ENCODE data around the gene ATP6V1C2. TPM values are rescaled to one million over a fixed set of nuclear protein-coding genes. Genes with fewer than 3 reads are reported as not detected.
A peak's percentile ranks its signal among the peaks of the same experiment; 100 is the strongest.

The ATP6V1C2 gene
- 0.57 TPM for total RNA-seq
- polyA plus RNA-seq, result 10.6 TPM
- long read RNA-seq, donor 1, partial matches to known transcripts, result 0 of 13 reads
- long read RNA-seq, donor 1, other reads (novel, unspliced or antisense), result 13 of 13 reads
- long read RNA-seq, donor 2, partial matches to known transcripts, result 76 of 209 reads
- long read RNA-seq, donor 2, other reads (novel, unspliced or antisense), result 133 of 209 reads
- long read RNA-seq, donor 3, result 0 reads
- long read RNA-seq, donor 4, partial matches to known transcripts, result 49 of 121 reads
- long read RNA-seq, donor 4, other reads (novel, unspliced or antisense), result 72 of 121 reads
- long read RNA-seq, donor 5, result 0 reads
- long read RNA-seq, donor 6, partial matches to known transcripts, result 98 of 155 reads
- long read RNA-seq, donor 6, other reads (novel, unspliced or antisense), result 57 of 155 reads
- long read RNA-seq, donor 7, partial matches to known transcripts, result 55 of 181 reads
- long read RNA-seq, donor 7, other reads (novel, unspliced or antisense), result 126 of 181 reads
- long read RNA-seq, donor 8, result 0 reads
- long read RNA-seq, donor 9, result 0 reads
- long read RNA-seq, donor 10, result 0 reads

GRCh38 chr2:10721396-10722251 is at the start of gene ATP6V1C2:
Gene ATP6V1C2, plus strand, starts transcription at chr2:10721630. Its CDS starts 1,220 bp downstream, at chr2:10722850.
- no peak for DNase-seq (ENCODE audit: low read depth in 6 of 9, low spot score in 9 of 9)
- Histone ChIP-seq H3K9me3 (ENCODE audit: control insufficient read depth in 2 of 2, insufficient read depth in 1 of 2, low read length in 1 of 2) (peaks cover 2 to 4% of the 10 kb centered on the region in 2 donors), H3K36me3 (ENCODE audit: control insufficient read depth in 2 of 2, insufficient read depth in 2 of 2, low read length in 1 of 2) (no peaks in the 10 kb centered on the region), H3K27me3 (ENCODE audit: control insufficient read depth in 2 of 2, insufficient read depth in 1 of 2, low read length in 1 of 2) (peaks cover 33 to 87% of the 10 kb centered on the region in 2 donors), H3K27ac (ENCODE audit: low read depth in 1 of 2, low read length in 1 of 2) (no peak within 1 kb of the TSS), H3K4me3 (ENCODE audit: low read length in 2 of 2) (peak within 1 kb of the TSS in 1 of 2 donors; percentile 27), H3K4me1 (ENCODE audit: control insufficient read depth in 2 of 2, insufficient read depth in 2 of 2, low read length in 2 of 2) (peaks cover 0 to 2% of the 10 kb centered on the region in 2 donors)
- 3% methylated on average over 99 of the region's 99 CpGs for WGBS

GRCh38 chr2:10675131-10675530 is 46.3 kb upstream of the ATP6V1C2 start:
- Histone ChIP-seq H3K9me3 (ENCODE audit: control insufficient read depth in 2 of 2, insufficient read depth in 1 of 2, low read length in 1 of 2) (no peaks in the 10 kb centered on the region), H3K4me3 (ENCODE audit: low read length in 2 of 2) (no peak overlapping the region), H3K27me3 (ENCODE audit: control insufficient read depth in 2 of 2, insufficient read depth in 1 of 2, low read length in 1 of 2) (no peaks in the 10 kb centered on the region), H3K27ac (ENCODE audit: low read depth in 1 of 2, low read length in 1 of 2) (no peak overlapping the region), H3K36me3 (ENCODE audit: control insufficient read depth in 2 of 2, insufficient read depth in 2 of 2, low read length in 1 of 2) (peaks cover 5 to 14% of the 10 kb centered on the region in 2 donors), H3K4me1 (ENCODE audit: control insufficient read depth in 2 of 2, insufficient read depth in 2 of 2, low read length in 2 of 2) (peaks cover 0 to 9% of the 10 kb centered on the region in 2 donors)
- 2% methylated on average over 1 of the region's 1 CpG for WGBS
- peak in 1 of 9 donors; percentile 45 for DNase-seq (ENCODE audit: low read depth in 6 of 9, low spot score in 9 of 9)

- H3K27me3 ChIP-seq (ENCODE audit: control insufficient read depth in 2 of 2, insufficient read depth in 1 of 2, low read length in 1 of 2), result no peaks in the 10 kb centered on the region
- H3K4me1 ChIP-seq (ENCODE audit: control insufficient read depth in 2 of 2, insufficient read depth in 2 of 2, low read length in 2 of 2), result peaks cover 0 to 9% of the 10 kb centered on the region in 2 donors
- H3K9me3 ChIP-seq (ENCODE audit: control insufficient read depth in 2 of 2, insufficient read depth in 1 of 2, low read length in 1 of 2), result no peaks in the 10 kb centered on the region
- H3K4me3 ChIP-seq (ENCODE audit: low read length in 2 of 2), result no peak overlapping the region
- WGBS, result 100% methylated on average over 1 of the region's 1 CpG
- DNase-seq (ENCODE audit: low read depth in 6 of 9, low spot score in 9 of 9), result no peak
- H3K27ac ChIP-seq (ENCODE audit: low read depth in 1 of 2, low read length in 1 of 2), result no peak overlapping the region
- H3K36me3 ChIP-seq (ENCODE audit: control insufficient read depth in 2 of 2, insufficient read depth in 2 of 2, low read length in 1 of 2), result peaks cover under 1 to 15% of the 10 kb centered on the region in 2 donors
Measured at GRCh38 chr2:10678225-10678624, 43.2 kb upstream of the ATP6V1C2 start.

GRCh38 chr2:10680214-10680613 is 41.2 kb upstream of the ATP6V1C2 start:
- 96% methylated on average over 1 of the region's 1 CpG for WGBS
- Histone ChIP-seq H3K36me3 (ENCODE audit: control insufficient read depth in 2 of 2, insufficient read depth in 2 of 2, low read length in 1 of 2) (peaks cover 6 to 17% of the 10 kb centered on the region in 2 donors), H3K27ac (ENCODE audit: low read depth in 1 of 2, low read length in 1 of 2) (no peak overlapping the region), H3K4me3 (ENCODE audit: low read length in 2 of 2) (no peak overlapping the region), H3K27me3 (ENCODE audit: control insufficient read depth in 2 of 2, insufficient read depth in 1 of 2, low read length in 1 of 2) (no peaks in the 10 kb centered on the region), H3K9me3 (ENCODE audit: control insufficient read depth in 2 of 2, insufficient read depth in 1 of 2, low read length in 1 of 2) (no peaks in the 10 kb centered on the region), H3K4me1 (ENCODE audit: control insufficient read depth in 2 of 2, insufficient read depth in 2 of 2, low read length in 2 of 2) (peaks cover 0 to 3% of the 10 kb centered on the region in 2 donors)
- no peak for DNase-seq (ENCODE audit: low read depth in 6 of 9, low spot score in 9 of 9)

GRCh38 chr2:10680957-10681356 is 40.5 kb upstream of the ATP6V1C2 start:
- Histone ChIP-seq H3K4me3 (ENCODE audit: low read length in 2 of 2) (no peak overlapping the region), H3K9me3 (ENCODE audit: control insufficient read depth in 2 of 2, insufficient read depth in 1 of 2, low read length in 1 of 2) (no peaks in the 10 kb centered on the region), H3K4me1 (ENCODE audit: control insufficient read depth in 2 of 2, insufficient read depth in 2 of 2, low read length in 2 of 2) (no peaks in the 10 kb centered on the region), H3K27ac (ENCODE audit: low read depth in 1 of 2, low read length in 1 of 2) (no peak overlapping the region), H3K27me3 (ENCODE audit: control insufficient read depth in 2 of 2, insufficient read depth in 1 of 2, low read length in 1 of 2) (no peaks in the 10 kb centered on the region), H3K36me3 (ENCODE audit: control insufficient read depth in 2 of 2, insufficient read depth in 2 of 2, low read length in 1 of 2) (peaks cover 6 to 17% of the 10 kb centered on the region in 2 donors)
- 95% methylated on average over 2 of the region's 2 CpGs for WGBS
- DNase-seq (ENCODE audit: low read depth in 6 of 9, low spot score in 9 of 9), result no peak

- no peak for DNase-seq (ENCODE audit: low read depth in 6 of 9, low spot score in 9 of 9)
- no peaks in the 10 kb centered on the region for H3K9me3 ChIP-seq (ENCODE audit: control insufficient read depth in 2 of 2, insufficient read depth in 1 of 2, low read length in 1 of 2)
Measured at GRCh38 chr2:10686176-10686730, 35.2 kb upstream of the ATP6V1C2 start.

GRCh38 chr2:10688921-10689807 is 32.3 kb upstream of the ATP6V1C2 start:
- WGBS, result 8% methylated on average over 27 of the region's 27 CpGs
- Histone ChIP-seq H3K36me3 (ENCODE audit: control insufficient read depth in 2 of 2, insufficient read depth in 2 of 2, low read length in 1 of 2) (peaks cover 0 to 2% of the 10 kb centered on the region in 2 donors), H3K4me1 (ENCODE audit: control insufficient read depth in 2 of 2, insufficient read depth in 2 of 2, low read length in 2 of 2) (peaks cover 11 to 17% of the 10 kb centered on the region in 2 donors), H3K9me3 (ENCODE audit: control insufficient read depth in 2 of 2, insufficient read depth in 1 of 2, low read length in 1 of 2) (no peaks in the 10 kb centered on the region), H3K27ac (ENCODE audit: low read depth in 1 of 2, low read length in 1 of 2) (peak overlapping the region; percentile 67 to 80), H3K4me3 (ENCODE audit: low read length in 2 of 2) (peak overlapping the region; percentile 63 to 96), H3K27me3 (ENCODE audit: control insufficient read depth in 2 of 2, insufficient read depth in 1 of 2, low read length in 1 of 2) (no peaks in the 10 kb centered on the region)
- peak in 1 of 9 donors; percentile 6 for DNase-seq (ENCODE audit: low read depth in 6 of 9, low spot score in 9 of 9)

More at GRCh38 chr2:10686176-10686730, 35.2 kb upstream of the ATP6V1C2 start:
- no peak overlapping the region for H3K4me3 ChIP-seq (ENCODE audit: low read length in 2 of 2)
- H3K4me1 ChIP-seq (ENCODE audit: control insufficient read depth in 2 of 2, insufficient read depth in 2 of 2, low read length in 2 of 2), result peaks cover 11 to 17% of the 10 kb centered on the region in 2 donors
- H3K27me3 ChIP-seq (ENCODE audit: control insufficient read depth in 2 of 2, insufficient read depth in 1 of 2, low read length in 1 of 2), result no peaks in the 10 kb centered on the region
- H3K27ac ChIP-seq (ENCODE audit: low read depth in 1 of 2, low read length in 1 of 2), result no peak overlapping the region
- WGBS, result 91% methylated on average over 5 of the region's 5 CpGs
- H3K36me3 ChIP-seq (ENCODE audit: control insufficient read depth in 2 of 2, insufficient read depth in 2 of 2, low read length in 1 of 2), result peaks cover 6 to 14% of the 10 kb centered on the region in 2 donors

- Histone ChIP-seq H3K27ac (ENCODE audit: low read depth in 1 of 2, low read length in 1 of 2) (no peak overlapping the region), H3K27me3 (ENCODE audit: control insufficient read depth in 2 of 2, insufficient read depth in 1 of 2, low read length in 1 of 2) (no peaks in the 10 kb centered on the region), H3K9me3 (ENCODE audit: control insufficient read depth in 2 of 2, insufficient read depth in 1 of 2, low read length in 1 of 2) (no peaks in the 10 kb centered on the region), H3K4me3 (ENCODE audit: low read length in 2 of 2) (no peak overlapping the region), H3K4me1 (ENCODE audit: control insufficient read depth in 2 of 2, insufficient read depth in 2 of 2, low read length in 2 of 2) (peaks cover 11 to 17% of the 10 kb centered on the region in 2 donors), H3K36me3 (ENCODE audit: control insufficient read depth in 2 of 2, insufficient read depth in 2 of 2, low read length in 1 of 2) (no peaks in the 10 kb centered on the region)
- DNase-seq (ENCODE audit: low read depth in 6 of 9, low spot score in 9 of 9), result no peak
- WGBS, result 98% methylated on average over 6 of the region's 6 CpGs
Measured at GRCh38 chr2:10691521-10691920, 29.9 kb upstream of the ATP6V1C2 start.
